LHCN-M2 (cell line): ENCODE data around the gene AKR1C1. TPM values are rescaled to one million over a fixed set of nuclear protein-coding genes. Genes with fewer than 3 reads are reported as not detected.
A peak's percentile ranks its signal among the peaks of the same experiment; 100 is the strongest.
"Not testable (repeated sequence)": the region's sequence is repeated elsewhere in the genome, so short reads cannot be mapped to it uniquely, and the experiment has no call there.

ENCODE experiments used
- DNase-seq: peaks from one replicate; pipeline ENCODE4 v3.0.0-alpha.2; 2012; ENCODE audit warnings: low read depth
- total RNA-seq: library from RNA; depleted of rRNA; stranded (reverse); fragments of >200 nt; gene quantifications from 2 replicates; pipeline ENCODE4 v1.2.3, GENCODE V29; 2014; rRNA removed

Gene AKR1C1
- total RNA-seq, 1 experiment from 2014 or later = 56.1 TPM

DNA sequence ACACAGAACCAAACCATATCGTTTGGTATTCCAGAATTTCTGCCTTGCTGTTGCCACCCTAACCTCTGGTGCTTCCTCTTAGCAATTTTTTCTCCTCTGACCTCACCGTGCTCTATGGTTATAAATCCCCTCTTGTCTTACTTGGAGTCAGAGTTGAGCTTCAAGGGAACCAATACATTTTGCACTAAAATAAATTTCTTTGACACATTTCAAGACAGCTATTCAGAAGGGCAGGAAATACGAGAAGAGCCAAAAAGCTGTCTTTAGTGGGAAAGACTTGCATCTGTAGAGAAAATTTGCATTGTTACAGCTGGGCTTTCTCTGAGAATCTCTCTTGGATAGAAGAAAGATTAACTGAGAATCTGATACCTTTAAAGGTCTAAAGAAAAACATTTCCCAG is 54.9 kb downstream of the AKR1C1 start:
- peak; percentile 15 for DNase-seq

DNA sequence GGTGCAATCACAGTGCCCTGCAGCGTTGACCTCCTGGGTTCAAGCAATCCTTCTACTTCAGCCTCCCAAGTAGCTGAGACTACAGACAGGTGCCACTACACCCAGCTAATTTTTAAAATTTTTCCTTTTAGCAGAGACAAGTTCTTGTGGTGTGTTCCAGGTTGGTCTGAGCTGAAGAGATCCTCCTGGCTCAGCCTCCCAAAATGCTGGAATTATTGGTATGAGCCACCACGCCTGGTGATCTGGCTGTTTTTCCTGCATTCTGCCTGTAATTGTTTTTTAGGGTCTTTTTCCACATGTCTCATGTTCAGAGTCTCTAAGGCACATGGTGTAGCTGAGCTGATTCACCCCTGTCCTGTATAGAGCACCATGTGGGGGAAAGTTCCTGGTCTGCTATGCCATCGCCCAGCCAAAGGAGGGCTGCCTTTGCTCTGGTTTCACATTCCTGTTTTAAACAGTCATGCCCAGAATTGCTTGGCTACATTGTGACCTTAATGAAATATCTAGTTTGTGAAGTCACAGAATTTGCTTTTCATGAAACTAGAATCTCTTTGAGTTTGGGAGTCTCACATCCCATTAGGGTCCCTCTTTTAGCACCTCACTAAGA is 55.6 kb downstream of the AKR1C1 start:
- peak; percentile 69 for DNase-seq

DNA sequence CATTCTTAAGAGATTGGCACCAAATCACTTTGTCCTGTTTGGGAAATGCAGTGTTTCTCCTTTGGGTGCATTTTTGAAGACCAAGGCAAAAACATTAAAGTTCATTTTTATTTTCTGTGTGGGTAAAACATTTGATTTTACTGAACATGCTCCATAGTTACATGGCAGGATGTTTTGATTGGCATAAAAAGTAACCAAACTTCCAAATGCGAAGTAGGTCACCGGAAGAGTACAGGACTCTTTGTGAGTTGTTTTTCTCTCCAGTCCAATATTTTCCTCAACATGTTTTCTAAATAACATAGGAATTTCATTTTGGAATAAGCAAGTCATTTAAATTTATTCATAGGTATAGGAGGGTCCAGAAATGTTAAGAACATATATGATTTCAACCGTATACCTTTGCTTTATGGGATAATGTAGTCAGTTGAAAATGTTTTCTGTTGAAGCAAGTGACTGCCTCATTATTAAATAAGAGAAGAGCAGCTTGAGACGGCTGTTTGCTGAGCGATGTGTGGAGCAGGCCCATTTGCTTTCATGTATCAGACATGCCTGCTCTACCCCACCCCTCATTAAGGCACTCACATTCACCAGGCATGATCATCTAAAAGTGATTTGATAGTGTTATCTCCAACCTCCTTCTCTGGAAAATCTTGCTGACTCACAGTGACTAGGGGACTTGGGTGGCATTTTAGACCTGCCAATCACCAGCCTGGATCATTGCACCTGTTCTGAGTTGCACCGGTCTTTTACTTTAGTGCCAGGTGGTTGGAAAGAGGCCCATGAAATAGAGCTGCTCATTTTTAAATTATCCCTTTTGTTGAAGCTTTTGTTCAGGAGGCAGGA is 56.8 kb downstream of the AKR1C1 start:
- not testable (repeated sequence) for DNase-seq

DNA sequence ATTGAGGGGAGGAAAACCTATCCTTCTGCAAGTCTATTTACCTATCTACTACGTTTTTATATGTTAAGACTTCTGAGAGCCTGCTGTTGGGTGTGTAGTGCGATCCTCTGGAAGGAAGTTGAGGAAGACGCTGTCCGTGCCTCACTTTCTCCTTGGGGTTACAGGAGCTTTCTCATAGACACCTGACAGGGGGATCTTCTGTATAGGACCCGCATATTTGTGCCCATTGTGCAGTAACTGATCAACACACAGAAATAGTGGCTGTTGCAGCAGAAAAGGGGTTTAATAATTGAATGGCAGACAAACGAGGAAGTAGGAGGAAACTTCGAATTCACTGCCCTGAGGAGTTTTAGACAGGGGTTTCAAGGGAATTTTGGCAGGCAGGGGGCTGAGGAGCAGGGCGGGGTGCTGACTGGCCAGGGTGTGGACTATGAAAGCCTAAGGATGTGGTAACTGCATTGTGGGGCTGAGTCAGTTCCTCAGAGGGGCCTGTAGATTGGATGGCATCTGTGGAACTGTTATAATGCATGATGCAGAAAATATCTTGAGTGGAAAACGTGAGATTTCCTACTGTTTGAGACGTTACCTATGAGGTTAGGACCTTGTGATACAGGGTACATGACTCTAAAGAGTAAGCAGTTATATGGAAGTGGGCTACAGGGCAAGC is 58.5 kb downstream of the AKR1C1 start:
- DNase-seq = not testable (repeated sequence)

DNA sequence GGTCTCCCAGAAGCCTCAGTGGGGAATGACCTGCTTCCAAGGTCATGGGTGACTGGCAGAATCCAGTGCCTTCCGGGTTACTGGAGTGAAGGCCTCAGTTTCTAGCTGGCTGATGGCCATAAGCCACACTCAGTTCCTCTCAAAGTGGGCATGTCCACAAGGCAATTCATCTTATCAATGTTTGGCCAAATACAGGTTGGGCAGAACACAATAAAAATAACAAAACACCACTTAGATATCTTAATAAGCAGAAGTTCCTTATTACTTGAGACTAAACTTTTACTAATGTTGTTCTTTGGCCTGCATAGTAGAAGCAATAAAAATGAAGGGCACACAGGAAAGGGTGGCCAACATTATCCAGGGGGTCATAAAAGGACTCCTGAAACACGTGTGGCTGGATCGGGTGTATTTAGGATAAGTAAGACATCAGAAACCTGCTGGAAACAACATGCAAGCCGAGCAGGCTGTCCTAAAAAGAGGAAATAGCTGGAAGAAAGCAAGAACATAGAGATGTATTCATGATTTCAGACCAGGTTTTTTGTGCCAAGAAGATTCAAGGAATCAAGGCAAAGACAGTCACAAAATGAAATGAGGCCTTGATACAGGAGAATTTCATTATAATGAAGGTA is 60.1 kb downstream of the AKR1C1 start:
- DNase-seq = no peak

DNA sequence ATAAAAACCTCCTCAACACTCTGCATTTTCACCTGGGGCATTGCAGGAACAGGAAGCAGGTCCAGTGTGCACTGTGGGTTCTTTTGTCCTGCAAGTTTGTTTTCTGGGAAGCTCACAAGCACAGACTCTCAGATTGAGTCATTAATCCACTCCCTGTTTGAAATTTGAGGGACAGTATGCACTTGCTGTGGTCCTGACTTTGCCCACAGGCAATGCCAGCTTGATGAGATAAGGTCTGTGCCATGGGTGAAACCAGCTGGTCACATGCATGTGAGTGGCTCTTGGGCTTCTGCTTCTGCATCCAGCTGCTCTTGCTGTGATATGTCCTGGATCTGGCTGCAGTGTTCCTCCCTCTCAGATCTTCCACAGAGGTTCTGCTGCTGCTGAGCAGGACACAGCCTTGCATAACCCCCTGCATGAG is 62.3 kb downstream of the AKR1C1 start:
- DNase-seq = peak; percentile 67

DNA sequence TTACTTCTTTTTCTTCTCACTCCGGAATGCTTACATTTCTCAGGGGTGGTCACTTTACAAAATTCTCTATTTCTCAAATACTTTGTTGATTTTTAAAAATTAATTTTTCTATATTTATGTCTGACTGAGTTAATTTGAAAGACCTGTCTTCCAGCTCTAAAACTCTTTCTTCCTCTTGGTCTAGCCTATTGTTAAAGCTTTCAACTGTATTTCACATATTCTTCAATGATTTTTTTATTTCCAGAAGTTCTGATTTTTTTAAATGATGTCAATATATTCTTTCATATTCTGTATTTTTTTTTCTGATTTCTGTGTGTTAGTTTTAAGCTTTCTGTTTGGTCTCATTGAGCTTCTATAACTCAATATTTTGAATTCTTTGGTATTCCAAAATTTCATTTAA is 67.8 kb downstream of the AKR1C1 start:
- DNase-seq = no peak

DNA sequence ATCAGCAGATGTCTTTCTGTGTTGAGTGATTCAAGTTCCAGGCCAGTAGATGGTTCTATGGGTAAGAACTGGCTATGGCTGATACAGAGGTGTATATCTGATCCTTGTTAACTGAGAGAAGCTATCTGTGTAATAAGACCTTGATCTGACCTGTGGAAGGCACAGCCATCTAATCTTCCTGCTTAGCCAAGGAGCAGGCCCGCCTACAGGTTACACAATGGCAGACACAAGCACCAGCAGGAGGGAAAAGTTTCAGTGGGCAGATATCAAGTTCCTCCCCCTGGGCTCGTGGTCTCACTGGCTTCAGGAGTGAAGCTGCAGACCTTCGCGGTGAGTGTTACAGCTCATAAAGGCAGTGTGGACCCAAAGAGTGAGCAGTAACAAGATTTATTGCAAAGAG is 68.4 kb downstream of the AKR1C1 start:
- not testable (repeated sequence) for DNase-seq

DNA sequence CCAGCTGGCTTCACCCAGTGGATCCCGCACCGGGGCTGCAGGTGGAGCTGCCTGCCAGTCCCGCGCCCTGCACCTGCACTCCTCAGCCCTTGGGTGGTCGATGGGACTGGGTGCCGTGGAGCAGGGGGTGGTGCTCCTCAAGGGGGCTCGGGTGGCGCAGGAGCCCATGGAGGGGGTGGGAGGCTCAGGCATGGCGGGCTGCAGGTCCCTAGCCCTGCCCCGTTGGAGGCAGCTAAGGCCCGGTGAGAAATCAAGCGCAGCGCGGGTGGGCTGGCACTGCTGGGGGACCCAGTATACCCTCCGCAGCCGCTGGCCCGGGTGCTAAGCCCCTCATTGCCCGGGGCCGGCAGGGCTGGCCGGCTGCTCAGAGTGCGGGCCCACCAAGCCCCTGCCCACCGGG is 69.2 kb downstream of the AKR1C1 start:
- not testable (repeated sequence) for DNase-seq

Other genes starting within 250 kb of the AKR1C1 start
- 0.19 TPM in 1 of 2 replicates, not detected in the other for gene AKR1E2, start 137.2 kb upstream of the AKR1C1 start, total RNA-seq
- gene AKR1C2, start 40.4 kb downstream of the AKR1C1 start, total RNA-seq = 10.0 and 10.3 TPM in 2 replicates
- gene AKR1C3, start 131.0 kb downstream of the AKR1C1 start, total RNA-seq = 25.7 and 33.5 TPM in 2 replicates
- not detected in 2 replicates for gene AKR1C8, start 221.7 kb downstream of the AKR1C1 start, total RNA-seq
- not detected in 2 replicates for gene AKR1C4, start 233.4 kb downstream of the AKR1C1 start, total RNA-seq